ENCODE data around the gene PPA2.
"Not testable (repeated sequence)": the region's sequence is repeated elsewhere in the genome, so short reads cannot be mapped to it uniquely, and the experiment has no call there.

The PPA2 gene

DNA sequence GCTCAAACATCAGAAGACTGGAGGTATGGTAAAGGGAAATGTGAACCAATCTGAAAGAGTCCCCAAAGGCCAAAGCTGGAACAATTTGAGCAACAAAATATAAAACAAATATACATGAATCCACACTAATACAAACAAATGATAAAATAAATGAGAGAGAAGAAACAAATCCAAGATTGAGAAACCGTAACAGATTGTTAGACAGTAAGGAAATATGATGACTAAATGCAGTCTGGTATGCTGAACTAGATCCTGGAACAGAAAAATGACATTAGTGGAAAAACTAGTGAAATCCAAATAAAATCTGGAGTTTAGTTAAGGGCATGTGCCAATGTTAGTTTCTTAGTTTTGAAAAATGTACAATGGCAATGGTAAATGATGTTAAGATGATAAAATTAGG, 15.9 kb downstream of the PPA2 start:
- DNase-seq, result no peak

- no peak for DNase-seq
Measured at GRCh38 chr4:105455998-105456397, 17.9 kb downstream of the PPA2 start.

DNA sequence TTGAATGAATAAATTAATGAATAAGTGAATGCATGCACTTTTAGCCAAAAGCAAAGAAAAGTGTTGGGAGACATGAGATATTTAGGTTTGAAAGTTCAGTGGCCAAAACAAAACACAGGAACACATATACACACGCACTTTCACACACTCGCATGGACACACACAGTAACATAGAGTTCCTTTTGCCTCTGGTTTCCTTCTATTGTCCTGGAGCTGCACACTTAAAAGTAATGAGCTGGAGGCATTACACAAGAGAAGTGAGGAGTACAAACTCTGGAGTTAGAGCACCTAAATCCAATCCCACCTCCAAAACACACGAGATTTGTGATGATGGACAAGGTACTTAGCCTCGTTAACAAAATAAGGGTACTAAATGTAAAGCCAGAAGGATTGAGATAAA, 18.7 kb downstream of the PPA2 start:
- DNase-seq, result no peak

DNA sequence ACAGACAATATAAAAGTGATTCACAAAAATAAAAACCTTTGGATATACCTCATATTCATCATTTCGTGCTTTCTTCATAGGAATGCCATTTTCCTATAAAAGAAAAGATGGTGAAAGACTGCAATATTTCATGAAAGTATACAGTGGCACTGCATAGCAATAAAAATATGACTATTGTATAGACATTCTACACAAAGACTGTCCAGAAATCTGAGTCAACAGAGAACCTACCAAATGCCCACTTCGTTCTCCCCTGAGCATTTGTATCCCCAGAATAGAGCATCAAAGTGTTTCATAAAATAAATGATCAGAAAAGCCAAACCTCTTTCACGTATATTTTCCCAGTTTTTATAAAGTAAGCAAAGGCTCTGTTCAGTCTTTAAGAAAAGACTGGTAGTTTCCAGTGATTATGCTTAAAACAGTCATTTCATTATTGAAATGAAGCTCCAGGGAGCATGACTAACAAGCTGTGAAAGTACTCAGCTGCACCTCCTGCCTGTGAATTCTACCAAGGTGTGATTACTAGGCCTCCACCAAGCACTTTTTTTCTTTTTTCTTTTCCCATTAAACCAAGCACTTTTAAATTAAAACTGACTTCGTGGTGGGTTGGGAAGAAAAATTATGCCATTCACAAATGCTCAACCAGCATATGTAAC, 20.2 kb downstream of the PPA2 start:
- no peak for DNase-seq

DNA sequence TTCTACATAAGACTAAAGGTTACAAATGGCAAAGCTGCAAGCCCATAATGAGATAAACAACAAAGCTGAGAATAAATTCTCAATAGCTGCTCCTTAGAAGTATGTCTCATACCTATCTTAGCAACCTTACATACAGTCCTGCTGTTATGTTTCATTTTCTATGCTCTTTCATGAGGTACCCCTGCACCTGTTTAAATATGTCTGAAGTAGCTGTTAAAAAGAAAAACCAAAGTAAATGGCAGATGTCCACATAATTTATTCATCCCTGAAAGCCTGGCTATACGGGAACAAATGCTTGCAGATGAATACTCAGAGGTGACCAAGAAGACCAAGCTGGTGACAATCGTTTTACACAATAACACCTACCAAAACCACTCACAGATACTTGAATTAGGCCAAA, 22.5 kb downstream of the PPA2 start:
- DNase-seq, result no peak

DNA sequence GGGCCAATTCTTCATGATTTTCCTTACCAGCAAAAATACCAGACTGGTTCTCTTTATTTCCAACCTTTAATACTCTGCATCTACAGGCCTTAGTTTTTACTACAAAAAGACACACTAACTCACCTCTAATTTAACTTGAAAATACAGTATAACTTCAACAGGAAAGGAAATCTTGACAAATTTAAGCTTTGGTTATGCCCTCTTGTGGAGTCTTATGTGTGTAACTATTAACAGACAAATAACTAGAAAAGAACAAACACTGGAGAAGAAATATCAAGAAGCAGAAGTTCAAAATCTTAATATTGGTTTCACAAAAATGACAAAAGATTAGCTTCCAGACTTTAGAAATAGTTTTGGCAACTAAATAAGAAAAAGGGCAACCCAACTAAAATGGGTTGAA, 33.0 kb downstream of the PPA2 start:
- no peak for DNase-seq

DNA sequence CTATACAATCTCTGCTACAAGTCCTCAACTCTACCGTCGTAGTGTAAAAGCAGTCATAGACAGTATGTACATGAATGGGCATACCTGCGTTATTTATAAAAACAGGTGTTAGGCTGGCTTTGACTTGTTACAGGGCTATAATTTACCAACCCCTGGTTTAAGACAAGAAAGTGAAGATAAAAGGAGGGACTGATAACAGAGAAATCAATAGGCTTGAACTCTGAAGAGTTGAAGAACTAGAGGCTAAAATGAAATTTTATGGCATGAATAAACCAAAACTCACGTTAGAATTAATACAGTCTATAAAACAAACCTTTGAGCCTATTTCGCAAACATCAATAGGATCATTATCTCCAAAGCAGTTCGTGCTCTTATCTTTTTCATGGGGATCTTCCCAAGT, 36.2 kb downstream of the PPA2 start:
- no peak for DNase-seq

DNA sequence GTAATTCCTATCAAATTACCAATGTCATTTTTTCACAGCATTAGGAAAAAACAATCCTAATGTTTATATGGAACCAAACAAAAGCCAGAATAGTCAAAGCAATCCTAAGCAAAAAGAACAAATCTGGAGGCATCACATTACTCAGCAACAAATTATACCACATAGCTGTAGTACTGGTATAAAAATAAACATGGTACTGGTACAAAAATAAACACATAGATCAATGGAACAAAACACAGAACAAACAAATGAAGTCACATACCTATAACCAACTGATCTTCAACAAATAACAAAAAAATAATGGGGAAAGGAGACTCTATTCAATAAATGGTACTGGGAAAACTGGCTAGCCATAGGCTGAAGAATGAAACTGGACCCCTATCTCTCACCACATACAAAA, 37.4 kb downstream of the PPA2 start:
- DNase-seq, result no peak

DNA sequence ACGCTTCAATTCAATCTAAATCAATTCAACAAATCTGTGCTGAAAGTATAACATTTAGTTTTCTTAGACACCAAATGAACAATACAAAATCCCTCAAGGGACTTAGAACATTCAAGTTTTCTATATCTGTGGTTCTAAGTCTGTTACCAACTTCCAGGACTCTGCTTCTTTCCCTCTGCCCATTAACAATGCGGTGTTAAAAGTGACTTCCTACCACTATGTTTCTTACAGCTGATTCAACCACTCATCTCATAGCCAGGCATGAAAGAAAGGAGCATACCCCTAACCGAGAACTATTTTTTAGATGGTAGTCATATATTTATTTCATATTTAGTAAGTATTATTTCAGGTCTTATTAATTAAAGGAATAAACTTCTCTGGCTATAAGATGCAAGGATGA, 38.9 kb downstream of the PPA2 start:
- DNase-seq, result no peak

- no peak for DNase-seq
Measured at GRCh38 chr4:105433421-105433820, 40.4 kb downstream of the PPA2 start.

DNA sequence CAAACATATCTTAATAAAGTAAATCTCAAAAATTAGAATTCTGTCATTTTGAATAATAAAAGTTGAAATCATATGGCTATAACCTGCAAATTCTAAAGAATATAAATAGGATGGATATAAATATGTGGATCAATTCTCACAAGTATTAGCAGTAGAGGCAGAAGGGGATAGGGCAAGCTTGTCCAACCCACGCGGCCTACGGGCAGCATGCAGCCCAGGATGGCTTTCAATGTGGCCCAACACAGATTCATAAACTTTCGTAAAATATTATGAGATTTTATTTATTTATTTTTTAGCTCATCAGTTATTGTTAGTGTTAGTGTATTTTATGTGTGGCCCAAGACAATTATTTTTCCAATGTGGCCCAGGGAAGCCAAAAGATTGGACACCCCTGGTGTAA, 41.4 kb downstream of the PPA2 start:
- no peak for DNase-seq

DNA sequence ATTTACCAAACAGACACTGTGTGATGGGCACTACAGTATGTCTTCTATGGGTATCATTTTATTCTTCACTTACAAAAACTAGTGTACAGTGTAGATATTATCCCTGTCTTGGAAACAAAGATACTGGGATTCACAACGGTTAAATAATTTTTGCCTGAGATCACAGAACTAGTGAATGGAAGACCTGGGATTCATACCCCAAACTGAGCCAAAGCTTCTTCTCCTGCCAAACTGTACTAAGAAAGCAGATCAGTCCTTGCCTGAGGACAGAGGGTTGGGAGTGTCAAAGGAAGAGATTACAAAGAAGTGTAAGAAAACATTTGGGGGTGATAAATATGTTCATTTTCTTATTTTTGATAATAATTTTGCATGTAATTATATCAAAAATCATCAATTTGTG, 43.1 kb downstream of the PPA2 start:
- DNase-seq, result no peak

- DNase-seq, result no peak
Measured at GRCh38 chr4:105426187-105426897, 47.5 kb downstream of the PPA2 start.

GRCh38 chr4:105422207-105422920, 51.5 kb downstream of the PPA2 start:
- no peak for DNase-seq

GRCh38 chr4:105417624-105418023, 56.2 kb downstream of the PPA2 start:
- no peak for DNase-seq

- DNase-seq, result no peak
Measured at GRCh38 chr4:105415281-105415744, 58.5 kb downstream of the PPA2 start.

DNA sequence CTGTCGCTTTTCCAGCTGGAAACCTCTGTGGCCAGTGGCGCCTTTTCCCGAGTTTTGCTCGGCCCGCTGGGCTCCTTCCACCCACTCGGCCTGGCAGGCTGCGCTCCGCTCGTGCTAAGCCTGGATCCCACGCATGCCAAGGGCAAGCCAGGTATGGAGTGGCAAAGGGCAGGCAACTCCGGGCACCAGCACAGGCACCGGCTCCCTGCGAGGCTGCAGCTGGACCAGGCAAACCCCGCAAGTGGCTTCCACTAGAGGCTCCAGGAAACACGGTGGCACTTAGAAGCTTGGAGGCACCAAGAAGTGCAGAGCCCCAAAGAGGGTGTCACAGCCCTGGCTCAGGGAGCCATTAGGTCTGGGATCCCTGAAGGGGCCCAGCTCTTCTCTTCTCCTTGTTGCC, 59.5 kb downstream of the PPA2 start:
- DNase-seq, result no peak

GRCh38 chr4:105409135-105409534, 64.7 kb downstream of the PPA2 start:
- not testable (repeated sequence) for DNase-seq

- no peak for DNase-seq
Measured at GRCh38 chr4:105400901-105401677, 72.8 kb downstream of the PPA2 start.

DNA sequence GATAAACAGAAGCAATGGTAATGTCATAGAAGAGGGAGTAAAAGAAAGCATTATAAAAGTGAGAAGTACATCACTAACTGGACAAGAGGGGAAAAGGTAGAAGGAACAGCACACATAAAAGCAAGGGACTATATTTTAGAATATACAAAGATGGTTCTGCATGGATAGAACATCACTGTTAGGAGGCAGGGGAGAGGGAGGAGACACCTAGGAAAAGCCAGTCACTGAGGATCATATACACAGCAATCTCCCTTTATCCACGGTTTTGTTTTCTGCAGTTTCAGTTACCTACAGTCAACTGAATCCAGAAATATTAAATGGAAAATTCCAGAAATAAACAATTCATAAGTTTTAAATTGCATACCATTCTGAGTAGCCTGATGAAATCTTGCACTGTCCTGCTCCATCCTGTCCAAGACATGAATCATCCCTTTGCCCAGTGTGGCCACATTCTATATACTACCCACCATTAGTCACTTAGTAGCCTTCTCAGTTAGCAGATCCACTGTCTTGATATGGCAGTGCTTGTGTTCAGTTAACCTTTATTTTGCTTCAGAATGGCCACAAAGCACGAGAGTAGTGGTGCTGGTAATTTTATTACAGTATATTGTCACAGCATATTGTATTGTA, 74.2 kb downstream of the PPA2 start:
- no peak for DNase-seq

GRCh38 chr4:105392858-105393257, 81.0 kb downstream of the PPA2 start:
- DNase-seq, result no peak

GRCh38 chr4:105389167-105389566, 84.7 kb downstream of the PPA2 start:
- no peak for DNase-seq

DNA sequence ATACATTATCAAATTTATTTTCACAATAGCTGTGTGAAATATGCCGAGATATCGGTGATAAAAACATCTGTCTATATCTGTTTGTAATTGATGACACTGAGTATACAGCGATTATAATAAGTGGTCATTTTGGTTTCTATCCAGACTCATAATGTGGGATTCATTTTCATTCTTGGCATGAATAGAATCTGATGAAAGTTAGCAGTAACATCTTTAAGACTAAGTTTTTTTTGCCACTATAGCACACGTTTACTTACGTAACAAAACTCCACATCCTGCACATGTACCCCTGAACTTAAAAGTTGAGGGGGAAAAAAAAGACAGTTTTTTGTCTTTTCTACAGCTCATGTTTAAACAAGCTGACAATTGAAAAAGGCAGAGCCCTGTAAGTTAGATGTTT, 86.4 kb downstream of the PPA2 start:
- DNase-seq, result no peak
